Amygdala (tissue), 56 donors: ENCODE results near the gene MXRA7.
"Not testable (repeated sequence)": the region's sequence is repeated elsewhere in the genome, so short reads cannot be mapped to it uniquely, and the experiment has no call there.

Experiments
- DNase-seq, 56 donors: peaks; one replicate each; lab custom pipeline; 2025; lab: John Stamatoyannopoulos, UW

MXRA7 gene

DNA sequence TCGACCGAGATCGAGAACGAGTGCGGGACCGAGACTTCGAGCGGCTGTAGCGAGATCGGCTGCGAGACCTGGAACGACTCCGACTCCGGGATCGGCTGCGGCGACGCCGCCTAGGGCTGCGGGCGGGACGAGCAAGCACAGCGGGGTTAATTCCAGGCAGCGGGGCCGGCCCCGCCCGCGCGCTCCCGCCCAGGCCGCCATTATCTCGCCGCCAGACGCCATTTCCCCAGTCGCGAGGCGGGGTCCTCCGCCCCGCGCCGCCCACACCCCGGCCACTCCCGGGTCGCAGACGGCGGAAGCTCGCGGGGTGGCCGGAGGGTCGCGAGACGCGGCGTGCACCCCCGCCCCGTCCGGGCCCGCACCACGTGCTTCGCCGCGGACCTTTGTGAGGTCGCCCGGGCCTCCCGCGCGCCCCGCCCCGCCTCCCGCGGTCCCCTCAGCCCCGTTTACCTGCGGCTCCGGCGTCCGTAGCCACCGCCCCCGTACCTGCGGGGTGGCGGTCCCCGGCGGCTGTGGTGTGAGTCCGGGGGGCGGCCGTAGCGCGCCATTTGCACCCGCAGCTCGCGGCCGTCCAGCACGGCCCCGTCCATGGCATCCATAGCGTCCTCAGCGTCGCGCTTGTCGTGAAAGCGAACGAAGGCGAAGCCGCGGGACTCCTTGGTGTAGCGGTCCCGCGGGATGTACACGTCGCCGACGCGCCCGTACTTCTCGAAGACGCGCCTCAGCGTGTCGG is 25.8 kb upstream of the MXRA7 start:
- peak in 52 of 56 donors; percentile 13 to 79 (median 52) for DNase-seq

DNA sequence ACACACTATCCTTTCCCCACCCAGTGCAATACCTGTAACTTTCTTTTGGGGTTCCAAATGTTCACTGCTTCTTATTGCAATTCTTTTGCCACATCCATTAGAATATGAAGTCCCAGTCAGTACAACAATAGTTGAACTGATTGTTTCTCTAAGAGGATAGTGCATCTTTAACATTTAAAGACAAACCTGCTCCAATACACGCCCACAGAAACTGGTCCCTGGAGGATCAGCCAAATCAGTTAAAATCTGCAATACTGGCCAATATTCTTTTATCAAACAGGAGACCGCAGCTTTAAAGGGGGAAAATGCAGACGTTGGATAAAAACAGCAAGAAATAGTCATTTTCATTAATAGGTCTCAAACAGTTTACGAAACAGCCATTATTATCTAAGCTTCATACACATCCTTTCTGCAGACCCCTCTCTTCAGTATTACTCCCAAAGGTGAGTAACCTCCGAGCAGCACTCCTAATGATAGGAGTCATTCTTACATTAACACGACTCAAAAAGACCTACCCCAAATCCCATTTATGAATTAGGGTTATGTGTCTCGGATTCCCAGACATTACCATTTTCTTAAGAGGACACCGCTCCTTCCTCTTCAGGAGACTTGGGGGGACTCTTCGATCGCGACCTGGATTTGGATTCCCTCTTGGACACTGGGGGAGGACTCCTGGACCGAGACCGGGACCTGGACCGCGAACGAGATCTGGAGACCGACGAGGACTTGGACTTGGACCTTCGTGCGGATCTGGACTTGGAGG is 25.0 kb upstream of the MXRA7 start:
- no peak for DNase-seq

DNA sequence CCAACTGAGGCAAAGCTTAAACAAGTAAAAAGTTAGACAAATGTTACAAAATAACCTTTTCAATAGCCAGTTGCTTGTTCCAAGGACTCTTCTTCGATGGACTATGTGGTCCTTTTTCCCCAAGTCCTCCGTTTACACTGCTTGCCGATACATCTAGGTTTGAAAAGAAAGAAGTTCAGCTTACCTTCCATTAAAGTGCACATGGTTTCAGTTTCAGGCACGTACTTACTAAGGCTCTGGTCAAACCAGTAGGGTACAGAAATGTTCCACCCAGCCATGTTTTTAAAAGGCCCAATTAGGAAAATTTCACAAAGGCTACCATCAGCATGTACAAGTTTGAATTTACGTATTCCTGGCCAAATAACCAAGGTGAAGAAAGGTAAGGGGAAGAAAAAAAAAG is 24.2 kb upstream of the MXRA7 start:
- DNase-seq, result no peak

DNA sequence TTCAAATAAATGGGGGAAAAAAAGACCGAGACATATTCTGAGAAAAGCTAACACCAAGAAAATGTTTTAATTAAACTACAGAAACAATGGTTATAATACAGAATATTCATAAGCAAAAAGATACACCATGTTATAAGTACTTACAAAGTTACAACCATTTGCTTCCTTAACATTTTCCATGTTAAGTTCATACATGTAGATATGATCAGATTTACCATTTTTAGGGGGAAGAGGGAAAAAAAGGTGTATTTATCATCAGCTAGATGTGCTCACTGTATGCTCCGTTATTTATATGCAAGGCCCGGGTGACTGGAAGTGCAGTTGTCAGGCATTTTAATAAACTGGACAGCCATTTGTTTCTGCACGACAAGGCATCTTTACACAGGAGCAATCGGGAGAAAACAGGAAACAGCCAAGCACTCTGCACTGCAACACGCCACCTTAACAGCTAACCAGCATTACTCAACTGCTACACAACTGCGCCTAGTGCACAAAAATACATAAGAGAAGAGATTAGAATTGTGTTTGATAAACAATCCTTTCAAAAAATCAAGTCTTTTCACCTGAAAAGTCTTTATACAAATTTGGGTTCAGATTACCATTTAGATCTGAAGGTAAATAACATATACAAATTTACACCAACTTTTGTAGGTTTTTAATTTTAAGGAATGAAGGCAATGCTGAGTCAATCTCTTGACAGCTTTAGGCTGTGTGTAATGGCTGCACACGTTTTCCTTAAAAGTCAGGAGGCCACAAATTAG is 23.5 kb upstream of the MXRA7 start:
- DNase-seq, result no peak

DNA sequence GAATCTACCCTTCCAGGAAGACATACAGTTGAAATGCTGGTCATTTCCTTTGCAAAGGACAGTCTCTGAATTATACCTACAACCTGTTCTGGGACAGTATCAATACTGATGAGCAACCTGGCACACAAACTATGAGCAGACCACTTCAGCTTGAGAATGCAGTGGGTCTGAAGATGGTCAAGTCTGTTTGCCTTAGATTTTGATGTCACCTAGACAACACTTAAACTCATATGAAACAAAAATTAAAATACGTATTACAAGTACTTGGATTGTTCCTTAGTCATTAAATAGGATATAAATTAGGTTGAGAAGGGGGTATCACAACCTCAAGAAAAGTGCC is 22.8 kb upstream of the MXRA7 start:
- no peak for DNase-seq

DNA sequence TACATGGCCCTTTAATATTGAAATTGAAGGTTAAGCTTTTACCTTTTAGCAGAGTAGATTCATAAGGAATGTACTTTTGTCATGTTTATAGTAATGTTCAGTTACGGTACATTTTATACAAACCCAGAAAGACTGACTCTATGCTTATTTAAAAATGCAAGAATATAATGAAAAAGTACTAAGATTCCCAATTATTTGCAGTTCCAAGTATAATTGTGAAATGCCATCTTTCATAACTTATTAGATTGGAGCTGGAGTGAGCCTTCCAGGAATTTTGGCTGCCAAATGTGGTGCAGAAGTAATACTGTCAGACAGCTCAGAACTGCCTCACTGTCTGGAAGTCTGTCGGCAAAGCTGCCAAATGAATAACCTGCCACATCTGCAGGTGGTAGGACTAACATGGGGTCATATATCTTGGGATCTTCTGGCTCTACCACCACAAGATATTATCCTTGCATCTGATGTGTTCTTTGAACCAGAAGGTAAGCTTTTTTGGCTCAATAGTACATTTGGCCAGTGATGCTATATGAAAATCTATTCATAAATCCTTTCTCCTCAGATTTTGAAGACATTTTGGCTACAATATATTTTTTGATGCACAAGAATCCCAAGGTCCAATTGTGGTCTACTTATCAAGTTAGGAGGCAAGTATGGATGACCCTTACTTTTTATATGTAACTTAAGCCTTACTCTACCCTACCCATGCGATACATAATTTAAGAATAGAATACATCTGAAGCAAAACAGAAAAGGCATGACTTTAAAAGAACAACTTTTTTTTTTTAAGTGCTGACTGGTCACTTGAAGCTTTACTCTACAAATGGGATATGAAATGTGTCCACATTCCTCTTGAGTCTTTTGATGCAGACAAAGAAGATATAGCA is 22.2 kb upstream of the MXRA7 start:
- no peak for DNase-seq

DNA sequence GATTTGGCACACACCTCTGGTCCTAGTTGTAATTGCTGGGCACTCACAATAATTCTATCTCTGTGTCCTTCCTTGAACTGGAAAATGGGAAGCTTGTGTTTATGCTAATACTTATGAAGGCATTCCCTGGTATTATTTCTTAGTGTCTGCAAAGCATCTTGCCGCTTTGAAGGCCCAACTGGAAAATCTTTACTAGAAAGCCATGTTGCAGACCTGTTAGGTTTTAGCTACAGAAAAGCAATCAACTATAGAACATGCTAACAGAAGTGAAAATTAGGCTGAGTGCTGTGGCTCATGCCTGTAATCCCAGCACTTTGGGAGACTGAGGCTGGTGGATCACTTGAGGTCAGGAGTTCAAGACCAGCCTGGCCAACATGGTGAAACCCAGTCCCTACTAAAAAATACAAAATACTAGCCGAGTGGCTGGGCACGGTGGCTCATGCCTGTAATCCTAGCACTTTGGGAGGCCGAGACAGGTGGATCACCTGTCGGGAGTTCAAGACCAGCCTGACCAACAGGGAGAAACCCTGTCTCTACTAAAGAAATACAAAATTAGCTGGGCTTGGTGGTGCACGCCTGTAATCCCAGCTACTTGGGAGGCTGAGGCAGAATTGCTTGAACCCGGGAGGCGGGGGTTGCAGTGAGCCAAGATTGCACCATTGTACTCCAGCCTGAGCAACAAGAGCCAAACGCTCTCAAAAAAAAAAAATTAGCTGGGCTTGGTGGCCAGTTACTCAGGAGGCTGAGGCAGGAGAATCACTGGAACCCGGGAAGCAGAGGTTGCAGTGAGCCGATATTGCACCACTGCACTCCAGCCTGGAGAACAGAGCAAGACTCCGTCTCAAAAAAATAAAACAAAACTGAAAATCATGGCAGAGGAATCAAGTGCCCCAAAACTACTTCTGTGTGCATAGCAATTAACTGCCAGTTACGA is 21.3 kb upstream of the MXRA7 start:
- not testable (repeated sequence) for DNase-seq

DNA sequence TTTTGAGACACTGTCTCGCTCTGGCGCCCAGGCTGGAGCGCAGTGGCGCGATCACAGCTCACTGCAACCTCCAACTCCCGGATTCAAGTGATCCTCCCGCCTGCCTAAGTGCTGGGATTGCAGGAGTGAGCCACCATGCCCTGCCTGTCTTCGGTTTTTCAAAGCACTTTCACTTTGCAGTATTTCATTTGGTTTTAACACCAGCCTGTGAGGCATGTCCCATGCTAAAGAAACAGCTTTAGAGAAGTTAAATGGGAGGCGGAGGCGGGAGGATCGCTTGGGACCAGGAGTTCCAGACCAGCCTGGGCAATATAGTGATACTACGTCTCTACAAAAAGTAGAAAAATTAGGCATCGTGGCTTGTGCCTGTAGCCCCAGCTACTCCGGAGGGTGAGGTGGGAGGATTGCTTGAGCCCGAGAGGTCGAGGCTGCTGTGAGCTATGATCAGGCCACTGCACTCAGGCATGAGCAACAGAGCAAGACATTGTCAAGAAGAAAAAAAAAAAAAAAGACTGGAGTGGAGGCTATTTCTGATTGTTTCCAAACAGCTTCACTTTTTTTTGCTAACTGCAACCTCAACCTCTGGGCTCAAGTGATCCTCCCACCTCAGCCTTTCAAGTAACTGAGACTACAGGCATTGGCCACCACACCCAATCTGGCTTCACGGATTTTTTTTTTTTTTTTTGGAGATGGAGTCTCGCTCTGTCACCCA is 17.1 kb upstream of the MXRA7 start:
- DNase-seq, result no peak

DNA sequence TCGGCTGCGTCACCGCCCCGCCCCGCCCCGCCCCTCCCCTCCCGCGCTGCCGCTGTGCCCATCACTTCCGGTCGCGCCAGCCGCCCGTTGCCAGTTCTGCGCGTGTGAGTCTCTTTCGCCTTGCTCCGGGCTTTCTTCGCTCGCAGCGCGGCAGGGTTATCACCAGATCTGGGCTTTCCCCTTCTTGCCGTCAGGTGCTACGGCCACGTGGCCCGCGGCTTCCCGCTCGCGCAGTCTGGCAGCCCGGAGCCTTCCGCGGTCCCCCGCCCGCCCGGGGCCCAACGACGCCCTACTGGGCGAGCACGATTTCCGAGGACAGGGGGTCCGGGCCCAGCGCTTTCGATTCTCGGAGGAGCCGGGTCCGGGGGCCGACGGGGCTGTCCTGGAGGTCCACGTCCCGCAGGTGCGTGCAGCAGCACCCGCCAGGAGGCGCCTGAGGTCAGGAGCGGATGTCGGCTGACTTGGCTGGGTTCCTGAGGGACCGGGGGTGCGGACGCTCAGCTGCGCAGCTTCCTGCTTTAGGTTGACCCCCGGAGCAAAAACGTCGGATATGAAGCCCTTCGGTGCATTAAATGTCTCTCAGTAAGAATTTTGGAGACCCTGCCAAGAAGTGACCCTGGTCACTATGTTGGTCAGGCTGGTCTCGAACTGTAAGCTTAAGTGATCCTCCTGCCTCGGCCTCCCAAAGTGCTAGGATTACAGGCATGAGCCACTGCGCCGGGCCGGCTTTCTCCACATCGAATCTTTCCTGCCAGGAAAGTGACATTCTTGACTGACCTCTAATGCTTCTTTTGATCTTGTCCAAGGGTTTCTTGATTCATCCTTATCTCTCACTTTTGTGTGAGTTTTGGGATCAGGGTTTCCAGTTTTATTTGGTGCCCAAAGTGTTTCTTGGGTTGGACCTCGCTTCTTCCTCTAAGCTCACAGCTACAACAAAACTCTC is 16.3 kb upstream of the MXRA7 start, which contains the start of gene METTL23:
Gene METTL23, plus strand, starts transcription at position 64 of the 943 bp plus-strand sequence. CDS start 2,872 bp downstream, outside the sequence.
- DNase-seq, result peak in 30 of 56 donors; percentile 48 to 85 (median 72)

DNA sequence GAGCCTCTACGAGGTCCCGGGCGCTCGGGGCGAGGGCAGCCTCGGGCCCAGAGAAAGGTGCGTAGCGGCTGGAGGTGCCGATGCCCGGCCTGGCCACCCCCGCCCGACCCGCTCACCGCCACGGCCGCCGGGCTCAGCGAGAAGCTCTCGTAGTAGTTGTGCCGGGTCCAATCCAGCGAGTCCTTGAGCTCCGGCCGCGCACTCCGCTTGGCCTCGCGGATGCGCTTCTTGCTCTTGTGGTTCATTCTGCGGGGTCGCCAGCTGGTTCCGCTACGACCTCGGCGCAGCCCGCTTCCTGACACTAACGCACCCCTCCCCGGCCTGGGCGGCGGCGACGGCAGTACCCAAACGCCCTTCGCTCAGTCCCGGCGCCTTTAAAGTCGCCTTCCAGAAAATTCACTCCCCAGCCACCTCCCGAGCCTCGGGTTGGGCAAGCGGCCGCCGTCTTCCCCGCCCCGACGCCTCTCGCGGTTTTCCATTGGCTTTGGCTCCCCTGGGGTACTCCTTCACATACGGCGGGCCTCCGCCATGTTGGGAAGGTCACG is 15.5 kb upstream of the MXRA7 start, which contains the start of gene JMJD6:
Gene JMJD6, minus strand, starts transcription at position 376 of the 545 bp plus-strand sequence. Its CDS starts 131 bp downstream, at position 245.
- DNase-seq, result peak; percentile 67 to 99 (median 95)

DNA sequence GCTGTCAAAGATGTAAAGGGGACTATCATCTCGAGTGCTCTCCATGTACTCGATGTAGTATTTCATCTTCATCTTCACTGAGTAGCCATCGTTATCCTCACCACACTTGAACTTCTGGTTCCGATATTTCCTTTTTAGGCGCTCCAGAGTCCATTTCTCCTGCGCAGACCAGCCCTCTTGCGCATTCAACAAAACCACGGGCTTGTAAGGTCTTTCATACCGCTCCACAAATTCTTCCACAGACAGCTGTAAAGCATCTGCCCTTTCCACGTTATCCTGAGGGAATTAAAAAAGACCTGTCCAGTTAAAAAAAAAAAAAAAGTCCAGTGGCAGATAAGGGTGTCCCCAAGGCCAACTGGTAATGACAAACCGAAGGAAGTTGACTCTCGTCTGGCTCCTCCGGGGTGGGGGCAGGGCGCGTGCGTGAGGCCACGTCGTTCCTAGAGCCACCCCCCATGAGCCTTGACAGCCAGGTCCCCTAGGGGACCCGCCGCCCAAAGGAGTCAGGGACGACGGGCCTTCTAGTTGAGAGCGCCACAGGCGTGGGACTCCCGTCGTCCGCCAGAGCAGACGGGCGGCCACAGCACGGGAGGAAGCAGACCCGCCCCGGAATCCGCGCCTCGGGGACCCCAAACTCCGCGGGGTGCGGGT is 14.9 kb upstream of the MXRA7 start:
- peak in 24 of 56 donors; percentile 28 to 69 (median 44) for DNase-seq

DNA sequence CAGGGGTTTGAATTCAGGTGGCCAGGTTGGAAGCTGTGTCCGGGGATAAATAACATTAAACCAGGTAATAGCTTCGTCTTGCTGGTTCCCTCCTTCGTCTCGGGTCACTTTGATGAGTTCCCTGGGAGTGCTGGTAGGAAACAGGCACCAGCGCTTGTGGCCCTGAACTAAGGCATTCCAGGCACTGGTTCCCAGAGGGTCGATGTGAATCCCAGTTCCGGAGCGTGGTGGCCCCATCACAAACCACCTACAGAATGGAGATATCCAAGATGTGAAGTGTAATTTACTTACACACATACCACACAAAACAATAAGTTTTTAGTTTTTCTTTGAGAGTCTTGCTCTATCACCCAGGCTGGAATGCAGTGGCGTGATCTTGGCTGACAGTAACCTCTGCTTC is 13.0 kb upstream of the MXRA7 start:
- no peak for DNase-seq

DNA sequence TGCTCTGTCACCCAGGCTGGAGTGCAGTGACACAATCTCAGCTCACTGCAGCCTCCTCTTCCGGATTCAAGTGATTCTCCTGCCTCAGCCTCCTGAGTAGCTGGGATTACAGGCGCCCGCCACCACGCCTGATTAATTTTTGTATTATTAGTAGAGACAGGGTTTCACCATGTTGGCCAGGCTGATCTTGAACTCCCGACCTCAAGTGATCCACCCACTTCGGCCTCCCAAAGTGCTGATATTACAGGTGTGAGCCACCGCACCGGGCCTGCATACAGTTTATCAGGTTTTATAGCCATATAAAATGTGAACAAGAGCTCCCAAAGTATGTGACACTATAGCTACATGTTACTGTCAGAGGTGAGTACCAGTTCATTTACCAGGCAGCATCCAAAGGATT is 12.2 kb upstream of the MXRA7 start:
- DNase-seq, result not testable (repeated sequence)

DNA sequence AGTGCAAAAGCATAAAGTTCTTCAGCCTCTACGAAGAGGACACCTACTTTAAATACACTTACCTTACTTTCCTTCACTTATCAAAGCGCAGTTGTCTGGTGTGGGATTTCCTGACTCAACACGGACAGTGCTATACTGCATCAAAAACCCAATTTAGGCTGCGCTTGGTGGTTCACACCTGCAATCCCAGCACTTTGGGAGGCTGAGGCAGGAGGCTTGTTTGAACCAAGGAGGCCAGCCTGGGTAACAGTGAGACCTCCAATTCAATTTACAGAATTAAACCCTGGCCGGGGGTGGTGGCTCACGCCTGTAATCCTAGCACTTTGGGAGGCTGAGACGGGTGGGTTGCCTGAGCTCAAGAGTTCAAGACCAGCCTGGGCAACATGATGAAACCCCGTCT is 11.5 kb upstream of the MXRA7 start:
- DNase-seq, result no peak

DNA sequence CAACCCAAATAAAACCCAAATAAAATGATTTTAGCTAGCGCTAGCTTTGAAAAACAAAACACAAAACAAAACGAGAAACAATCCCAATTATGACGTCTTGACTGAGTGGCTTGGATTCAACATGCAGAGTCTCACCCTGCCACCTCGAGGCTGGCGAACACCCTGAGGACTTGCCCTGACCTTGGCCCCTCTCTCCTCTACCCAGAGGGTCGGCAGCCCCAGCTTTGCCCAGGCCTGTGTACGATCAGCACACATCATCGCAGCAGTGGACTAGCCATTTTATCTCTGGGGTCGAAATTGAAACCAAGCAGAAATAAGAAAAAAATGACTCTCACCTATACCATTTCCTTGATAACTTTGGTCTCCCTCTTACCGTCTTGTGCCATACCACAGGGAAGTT is 10.7 kb upstream of the MXRA7 start:
- DNase-seq, result no peak

DNA sequence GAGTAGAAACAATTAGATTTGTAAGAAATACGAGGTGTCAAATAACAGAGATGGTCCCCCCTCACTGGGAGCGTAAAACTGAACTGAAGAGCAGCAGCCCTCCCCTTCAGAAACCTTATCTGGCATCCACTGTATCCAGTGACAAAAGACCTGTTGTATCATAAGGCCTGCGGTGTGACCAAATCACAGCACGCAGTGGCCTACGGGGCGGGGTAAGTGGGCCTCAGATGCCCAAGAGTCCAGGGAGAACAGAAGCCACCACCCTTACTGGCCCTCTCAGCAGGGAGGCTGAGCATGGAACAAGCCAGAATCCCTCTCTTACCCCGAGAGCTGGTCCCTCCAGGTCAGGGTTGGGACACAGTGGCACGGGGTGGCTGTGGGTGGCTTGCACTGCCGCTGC is 10.2 kb upstream of the MXRA7 start:
- no peak for DNase-seq
